Mesenchymal stem cell (in vitro differentiated cells and primary cell): ENCODE measurements around the gene ZNF654.

Source experiments
- DNase-seq: peaks from one replicate; pipeline ENCODE4 v3.0.0-alpha.2; 2013
- H2AFZ ChIP-seq: one replicate; pipeline ENCODE4 v1.6.1; 2013; ENCODE audit warnings: low read depth, mild to moderate bottlenecking, control low read depth, inconsistent platforms, low read length, moderate library complexity
- H2AK5ac ChIP-seq: 2 replicates; pipeline ENCODE4 v1.6.1; 2013; ENCODE audit warnings: low read length, moderate library complexity, mild to moderate bottlenecking, inconsistent platforms; ENCODE audit not compliant: severe bottlenecking
- H2BK120ac ChIP-seq: one replicate; pipeline ENCODE4 v1.6.1; 2013; ENCODE audit warnings: low read depth, mild to moderate bottlenecking, inconsistent platforms, low read length, moderate library complexity
- H2BK12ac ChIP-seq, 2 experiments: one replicate each; pipeline ENCODE4 v1.6.1; 2013; ENCODE audit warnings: inconsistent platforms in 2 of 2, low read length in 2 of 2, mild to moderate bottlenecking in 2 of 2, moderate library complexity in 2 of 2, control low read depth in 1 of 2
- H2BK15ac ChIP-seq: one replicate; pipeline ENCODE4 v1.6.1; 2013; ENCODE audit warnings: mild to moderate bottlenecking, low read depth, inconsistent platforms; ENCODE audit not compliant: poor library complexity, severe bottlenecking
- H2BK5ac ChIP-seq: 2 replicates; pipeline ENCODE4 v1.6.1; 2013; ENCODE audit warnings: low read depth, mild to moderate bottlenecking, low read length, control low read depth, inconsistent platforms; ENCODE audit not compliant: poor library complexity, severe bottlenecking
- H3K14ac ChIP-seq, 2 experiments: one replicate each; pipeline ENCODE4 v1.6.1; 2013; ENCODE audit warnings: inconsistent platforms in 2 of 2, low read length in 2 of 2, control low read depth in 1 of 2, mild to moderate bottlenecking in 1 of 2, moderate library complexity in 1 of 2
- H3K18ac ChIP-seq, 2 experiments: one replicate each; pipeline ENCODE4 v1.6.1; 2013; ENCODE audit warnings: inconsistent platforms in 2 of 2, low read length in 2 of 2, control low read depth in 1 of 2, low read depth in 1 of 2, mild to moderate bottlenecking in 1 of 2
- H3K23ac ChIP-seq, 2 experiments: one replicate each; pipeline ENCODE4 v1.6.1; 2013; ENCODE audit warnings: inconsistent platforms in 2 of 2, low read length in 2 of 2, mild to moderate bottlenecking in 2 of 2, moderate library complexity in 2 of 2, control low read depth in 1 of 2
- H3K27ac ChIP-seq: 2 replicates; pipeline ENCODE4 v1.5.1; 2013; ENCODE audit warnings: mild to moderate bottlenecking, moderate library complexity, low read length, control low read depth, inconsistent platforms; ENCODE audit not compliant: poor library complexity, severe bottlenecking
- H3K27me3 ChIP-seq, 2 experiments: 2 replicates each; pipeline versions ENCODE4 v1.6.1 to v1.7.0; 2013; ENCODE audit warnings: low read length in 2 of 2, mild to moderate bottlenecking in 2 of 2, moderate library complexity in 2 of 2, control low read depth in 1 of 2, inconsistent platforms in 1 of 2; ENCODE audit not compliant: control insufficient read depth in 1 of 2, insufficient read depth in 1 of 2
- H3K36me3 ChIP-seq, 2 experiments: 2 replicates each; pipeline versions ENCODE4 v1.6.1 to v1.7.0; 2013; ENCODE audit warnings: low read length in 2 of 2, control low read depth in 1 of 2, inconsistent platforms in 1 of 2, low read depth in 1 of 2, mild to moderate bottlenecking in 1 of 2; ENCODE audit not compliant: insufficient read depth in 2 of 2, control insufficient read depth in 1 of 2
- H3K4ac ChIP-seq, 2 experiments: one replicate each; pipeline ENCODE4 v1.6.1; 2013; ENCODE audit warnings: inconsistent platforms in 2 of 2, low read length in 2 of 2, mild to moderate bottlenecking in 2 of 2, moderate library complexity in 2 of 2, control low read depth in 1 of 2, low read depth in 1 of 2
- H3K4me1 ChIP-seq: 2 replicates; pipeline ENCODE4 v1.6.1; 2013; ENCODE audit warnings: low read depth, low read length, control low read depth; ENCODE audit not compliant: control insufficient read depth, insufficient read depth
- H3K4me2 ChIP-seq: 2 replicates; pipeline ENCODE4 v1.6.1; 2013; ENCODE audit warnings: low read length, mild to moderate bottlenecking, inconsistent platforms; ENCODE audit not compliant: poor library complexity, severe bottlenecking
- H3K4me3 ChIP-seq, 2 experiments: 2 replicates each; pipeline versions ENCODE4 v1.5.1 to v1.7.0; 2013; ENCODE audit warnings: low read length in 2 of 2, mild to moderate bottlenecking in 2 of 2, control low read depth in 1 of 2, low read depth in 1 of 2; ENCODE audit not compliant: insufficient read depth in 1 of 2
- H3K79me1 ChIP-seq: replicated peaks from 2 replicates; pipeline ENCODE4 v1.6.1; 2013; ENCODE audit warnings: mild to moderate bottlenecking, control low read depth, low read length, inconsistent platforms; ENCODE audit not compliant: poor library complexity, severe bottlenecking
- H3K9ac ChIP-seq: 2 replicates; pipeline ENCODE4 v1.7.0; 2013; ENCODE audit warnings: mild to moderate bottlenecking, low read length, moderate library complexity
- H3K9me3 ChIP-seq: 2 replicates; pipeline ENCODE4 v1.7.0; 2013; ENCODE audit warnings: mild to moderate bottlenecking, low read length; ENCODE audit not compliant: control insufficient read depth
- H4K8ac ChIP-seq: one replicate; pipeline ENCODE4 v1.6.1; 2013; ENCODE audit warnings: inconsistent platforms, mild to moderate bottlenecking, low read length, moderate library complexity
- H4K91ac ChIP-seq: one replicate; pipeline ENCODE4 v1.6.1; 2013; ENCODE audit warnings: mild to moderate bottlenecking, low read length, inconsistent platforms
- WGBS: methylation state at CpG from one replicate; pipeline ENCODE4 v1.1.7; 2013; ENCODE audit warnings: mixed read lengths; 5-methylcytosine and 5-hydroxymethylcytosine counted together

The ZNF654 gene

DNA sequence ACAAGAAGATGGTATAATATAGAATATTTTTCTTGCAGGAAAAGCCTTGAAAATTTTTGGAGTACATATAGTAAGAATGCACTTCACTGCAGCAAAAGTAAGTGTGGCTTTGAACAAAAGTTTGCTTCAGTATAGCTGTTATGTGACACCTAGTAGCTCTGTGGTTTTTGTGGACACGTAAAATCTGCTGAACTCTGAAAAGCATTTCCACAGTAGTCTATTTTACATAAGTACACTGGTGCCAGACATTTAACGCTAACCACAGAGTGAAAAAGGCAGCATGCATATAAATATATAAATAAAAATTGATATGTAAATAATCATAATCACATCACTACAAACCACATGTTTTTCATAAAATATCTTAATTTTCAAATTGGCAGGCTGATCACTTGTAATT lies 40.0 kb upstream of the ZNF654 start:
- H3K18ac ChIP-seq = no peak overlapping the region
- H2AK5ac ChIP-seq = no peak overlapping the region
- no peak overlapping the region for H3K27ac ChIP-seq
- H3K4me1 ChIP-seq = no peaks in the 10 kb centered on the region
- no peak overlapping the region for H2BK120ac ChIP-seq
- H3K4me3 ChIP-seq = no peak overlapping the region
- no peak overlapping the region for H2BK12ac ChIP-seq
- H4K8ac ChIP-seq = no peak overlapping the region
- H3K27me3 ChIP-seq = no peaks in the 10 kb centered on the region
- no peak overlapping the region for H2AFZ ChIP-seq
- H3K14ac ChIP-seq = no peak overlapping the region
- H2BK15ac ChIP-seq = no peak overlapping the region
- H2BK5ac ChIP-seq = no peak overlapping the region
- WGBS = 57% methylated on average over 1 of the region's 2 CpGs
- no peak overlapping the region for H4K91ac ChIP-seq
- no peaks in the 10 kb centered on the region for H3K36me3 ChIP-seq
- no peaks in the 10 kb centered on the region for H3K9me3 ChIP-seq
- no peaks in the 10 kb centered on the region for H3K79me1 ChIP-seq
- DNase-seq = no peak
- no peak overlapping the region for H3K4ac ChIP-seq
- H3K9ac ChIP-seq = no peak overlapping the region
- no peak overlapping the region for H3K4me2 ChIP-seq
- H3K23ac ChIP-seq = no peak overlapping the region

DNA sequence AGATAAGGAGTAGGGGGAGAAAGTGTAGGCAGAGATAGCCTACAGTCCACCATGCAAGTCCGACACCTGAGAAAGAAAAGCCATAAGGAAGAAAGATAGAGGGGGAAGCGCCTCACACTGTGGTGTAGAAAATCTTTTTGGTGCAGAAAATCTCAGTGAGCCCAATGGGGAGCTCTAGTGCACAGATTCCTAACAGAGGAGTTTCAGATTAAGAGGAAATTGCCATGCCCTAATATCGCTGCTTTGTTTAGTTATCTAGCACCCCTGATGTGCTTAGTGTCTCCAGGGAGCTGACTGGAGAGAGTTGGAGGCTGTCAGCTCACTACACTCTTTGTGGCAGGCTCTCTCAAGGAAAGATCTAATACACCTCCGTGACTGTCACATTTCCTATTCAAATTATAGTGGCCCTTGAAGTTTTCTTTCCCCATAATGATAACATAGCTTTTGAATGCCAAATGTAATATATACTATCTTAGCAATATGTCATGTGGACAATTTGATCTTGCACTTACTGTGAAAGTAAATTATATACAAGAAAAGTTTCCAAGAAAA lies 34.0 kb upstream of the ZNF654 start:
- no peak for DNase-seq
- Histone ChIP-seq H3K4me3 (no peak overlapping the region), H3K27ac (no peak overlapping the region), H3K79me1 (no peaks in the 10 kb centered on the region), H3K4me2 (no peak overlapping the region), H3K4ac (no peak overlapping the region), H3K18ac (no peak overlapping the region), H2AK5ac (no peak overlapping the region), H3K27me3 (no peaks in the 10 kb centered on the region), H2BK15ac (no peak overlapping the region), H3K4me1 (no peaks in the 10 kb centered on the region), H2BK120ac (no peak overlapping the region), H3K9ac (no peak overlapping the region), H3K23ac (no peak overlapping the region), H2BK5ac (no peak overlapping the region), H4K91ac (no peak overlapping the region), H3K36me3 (no peaks in the 10 kb centered on the region), H3K9me3 (no peaks in the 10 kb centered on the region), H4K8ac (no peak overlapping the region), H2BK12ac (no peak overlapping the region), H2AFZ (no peak overlapping the region), H3K14ac (no peak overlapping the region)
- 58% methylated on average over 3 of the region's 4 CpGs for WGBS

DNA sequence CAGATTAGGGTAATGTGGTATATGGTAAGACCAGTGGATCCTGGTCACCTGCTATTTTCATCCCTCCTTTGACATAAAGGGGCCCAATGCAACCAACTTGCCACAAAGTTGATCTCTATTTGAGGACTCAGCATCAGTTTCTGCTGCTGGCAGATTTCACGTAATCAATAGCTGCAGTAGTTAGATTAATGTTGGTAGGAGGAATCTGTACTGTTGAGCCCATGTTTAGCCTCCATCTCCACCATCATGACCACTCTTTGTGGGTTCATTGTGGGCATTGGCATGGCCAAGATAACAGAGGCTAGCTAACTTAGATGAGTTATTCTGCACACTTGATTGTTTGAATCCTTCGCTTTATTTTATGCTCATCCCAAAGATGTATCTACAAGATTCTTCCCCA lies 30.2 kb upstream of the ZNF654 start:
- no peak overlapping the region for H2BK15ac ChIP-seq
- H3K4me3 ChIP-seq = no peak overlapping the region
- H4K91ac ChIP-seq = no peak overlapping the region
- no peaks in the 10 kb centered on the region for H3K4me1 ChIP-seq
- no peaks in the 10 kb centered on the region for H3K36me3 ChIP-seq
- H3K79me1 ChIP-seq = no peaks in the 10 kb centered on the region
- no peak for DNase-seq
- no peak overlapping the region for H3K27ac ChIP-seq
- H2BK12ac ChIP-seq = no peak overlapping the region
- no peaks in the 10 kb centered on the region for H3K27me3 ChIP-seq
- no peak overlapping the region for H2BK5ac ChIP-seq
- H3K4me2 ChIP-seq = no peak overlapping the region
- H3K23ac ChIP-seq = no peak overlapping the region
- H3K9me3 ChIP-seq = no peaks in the 10 kb centered on the region
- no peak overlapping the region for H2AFZ ChIP-seq
- no peak overlapping the region for H2AK5ac ChIP-seq
- H3K4ac ChIP-seq = no peak overlapping the region
- no peak overlapping the region for H3K9ac ChIP-seq
- H2BK120ac ChIP-seq = no peak overlapping the region
- H4K8ac ChIP-seq = no peak overlapping the region
- 97% methylated on average over 2 of the region's 2 CpGs for WGBS
- no peak overlapping the region for H3K14ac ChIP-seq
- no peak overlapping the region for H3K18ac ChIP-seq

- Histone ChIP-seq H2BK15ac (no peak overlapping the region), H3K4me1 (no peaks in the 10 kb centered on the region), H3K9me3 (no peaks in the 10 kb centered on the region), H3K79me1 (no peaks in the 10 kb centered on the region), H3K36me3 (no peaks in the 10 kb centered on the region), H3K27ac (no peak overlapping the region), H3K18ac (no peak overlapping the region), H2BK12ac (no peak overlapping the region), H3K23ac (no peak overlapping the region), H3K27me3 (no peaks in the 10 kb centered on the region), H2BK5ac (no peak overlapping the region), H3K9ac (peak overlapping the region; percentile 85), H4K8ac (no peak overlapping the region), H2AK5ac (no peak overlapping the region), H2AFZ (no peak overlapping the region), H3K4me2 (no peak overlapping the region), H3K14ac (no peak overlapping the region), H4K91ac (no peak overlapping the region), H3K4me3 (peak overlapping the region in 1 of 2 experiments; percentile 58), H2BK120ac (no peak overlapping the region), H3K4ac (no peak overlapping the region)
- WGBS = no CpG with 5 or more reads among the region's 3 CpGs
- no peak for DNase-seq
These were observed 28.8 kb upstream of the ZNF654 start for GRCh38 chr3:88030210-88030609.
